HG03432 (cell line): ENCODE measurements around the gene KCNJ14.

Experiments used
- ATAC-seq: cut with Tn5 transposase; IDR thresholded peaks from one replicate; pipeline ENCODE4 v1.9.1; 2021; ENCODE audit warnings: mild to moderate bottlenecking, moderate library complexity; ENCODE audit not compliant: unreplicated experiment

The KCNJ14 gene

GRCh38 chr19:48455171-48455907, at the start of gene KCNJ14:
Gene KCNJ14 (plus strand): TSS chr19:48455574. CDS start chr19:48461725, 6,151 bp downstream.
- no peak for ATAC-seq

GRCh38 chr19:48405850-48406249, 49.5 kb upstream of the KCNJ14 start:
- ATAC-seq: no peak

- no peak for ATAC-seq
Observed at GRCh38 chr19:48413879-48414587, 41.3 kb upstream of the KCNJ14 start.

GRCh38 chr19:48415395-48415794, 40.0 kb upstream of the KCNJ14 start:
- ATAC-seq: no peak

- no peak for ATAC-seq
Observed at GRCh38 chr19:48415806-48416221, 39.6 kb upstream of the KCNJ14 start.

- no peak for ATAC-seq
Observed at GRCh38 chr19:48417421-48417820, 38.0 kb upstream of the KCNJ14 start.

- ATAC-seq: no peak
Observed at GRCh38 chr19:48418317-48419064, 36.9 kb upstream of the KCNJ14 start.

- ATAC-seq: peak; percentile 73
Observed at GRCh38 chr19:48419158-48419920, 36.0 kb upstream of the KCNJ14 start.

GRCh38 chr19:48421548-48421947, 33.8 kb upstream of the KCNJ14 start:
- ATAC-seq: no peak

- no peak for ATAC-seq
Observed at GRCh38 chr19:48424694-48425219, 30.6 kb upstream of the KCNJ14 start.

- ATAC-seq: no peak
Observed at GRCh38 chr19:48428670-48429069, 26.7 kb upstream of the KCNJ14 start.

- no peak for ATAC-seq
Observed at GRCh38 chr19:48433337-48433736, 22.0 kb upstream of the KCNJ14 start.

- ATAC-seq: no peak
Observed at GRCh38 chr19:48436586-48436985, 18.8 kb upstream of the KCNJ14 start.

- ATAC-seq: no peak
Observed at GRCh38 chr19:48441360-48442050, 13.9 kb upstream of the KCNJ14 start.

GRCh38 chr19:48442116-48443035, 13.0 kb upstream of the KCNJ14 start:
- no peak for ATAC-seq

- no peak for ATAC-seq
Observed at GRCh38 chr19:48443256-48443655, 12.1 kb upstream of the KCNJ14 start.

GRCh38 chr19:48443731-48444128, 11.6 kb upstream of the KCNJ14 start:
- no peak for ATAC-seq

- ATAC-seq: no peak
Observed at GRCh38 chr19:48444129-48444935, 11.0 kb upstream of the KCNJ14 start.
